ENCODE results near the gene MYBBP1A.

The MYBBP1A gene

GRCh38 chr17:4588391-4588790 is 33.2 kb upstream of the MYBBP1A start:
- TF ChIP-seq CSDC2 (CRISPR knock-in tag; IDR thresholded peaks at IDR 0.05) (no peak), TSHZ2 (CRISPR knock-in tag; IDR thresholded peaks at IDR 0.05) (no peak), TCF4 (CRISPR knock-in tag; IDR thresholded peaks at IDR 0.05; ENCODE audit: borderline replicate concordance) (no peak), ZNF565 (CRISPR knock-in tag; conservative IDR thresholded peaks at IDR 0.05; ENCODE audit: low read depth) (no peak), SNAI2 (CRISPR knock-in tag; IDR thresholded peaks at IDR 0.05) (no peak), PPARA (CRISPR knock-in tag; IDR thresholded peaks at IDR 0.05; ENCODE audit: borderline replicate concordance) (no peak), ZNF8 (CRISPR knock-in tag; IDR thresholded peaks at IDR 0.05) (no peak), POU6F1 (CRISPR knock-in tag; IDR thresholded peaks at IDR 0.05; ENCODE audit: borderline replicate concordance, low read depth) (no peak), ARNTL (CRISPR knock-in tag; IDR thresholded peaks at IDR 0.05; ENCODE audit: borderline replicate concordance, low read depth) (no peak), GLIS3 (CRISPR knock-in tag; IDR thresholded peaks at IDR 0.05) (no peak), ZNF70 (CRISPR knock-in tag; IDR thresholded peaks at IDR 0.05) (no peak), PATZ1 (CRISPR knock-in tag; IDR thresholded peaks at IDR 0.05; ENCODE audit: borderline replicate concordance) (no peak), TOX (CRISPR knock-in tag; IDR thresholded peaks at IDR 0.05; ENCODE audit: borderline replicate concordance) (no peak), ESRRG (CRISPR knock-in tag; IDR thresholded peaks at IDR 0.05) (no peak), ISL1 (CRISPR knock-in tag; IDR thresholded peaks at IDR 0.05) (no peak)
- ATAC-seq = no peak

GRCh38 chr17:4587803-4588202 is 32.6 kb upstream of the MYBBP1A start:
- TF ChIP-seq ISL1 (CRISPR knock-in tag; IDR thresholded peaks at IDR 0.05) (peak; percentile 47; the same call in 1 of the 2 replicates), BACH2 (CRISPR knock-in tag; IDR thresholded peaks at IDR 0.05; ENCODE audit: borderline replicate concordance) (no peak), CREB5 (CRISPR knock-in tag; IDR thresholded peaks at IDR 0.05; ENCODE audit: low read depth) (peak; percentile 39; the same call in 1 of the 2 replicates), ZNF70 (CRISPR knock-in tag; IDR thresholded peaks at IDR 0.05) (no peak), ESRRG (CRISPR knock-in tag; IDR thresholded peaks at IDR 0.05) (peak; percentile 12; the same call in 1 of the 2 replicates), ZNF8 (CRISPR knock-in tag; IDR thresholded peaks at IDR 0.05) (0 out of 2 replicates have a peak, but pooled peaks have one; percentile 6), TCF4 (CRISPR knock-in tag; IDR thresholded peaks at IDR 0.05; ENCODE audit: borderline replicate concordance) (peak; percentile 98), ZFP30 (CRISPR knock-in tag; IDR thresholded peaks at IDR 0.05) (0 out of 2 replicates have a peak, but pooled peaks have one; percentile 7), ZFP3 (CRISPR knock-in tag; IDR thresholded peaks at IDR 0.05) (0 out of 2 replicates have a peak, but pooled peaks have one; percentile 23), TSHZ2 (CRISPR knock-in tag; IDR thresholded peaks at IDR 0.05) (peak; percentile 94; the same call in 1 of the 2 replicates), GLIS3 (CRISPR knock-in tag; IDR thresholded peaks at IDR 0.05) (0 out of 2 replicates have a peak, but pooled peaks have one; percentile 60)
- ATAC-seq = no peak; the same call in 2 of the 3 replicates
